ENCODE data around the gene MRPL46.
A peak's percentile ranks its signal among the peaks of the same experiment; 100 is the strongest.
"Not testable (repeated sequence)": the region's sequence is repeated elsewhere in the genome, so short reads cannot be mapped to it uniquely, and the experiment has no call there.

Gene MRPL46

GRCh38 chr15:88477126-88477525, 9.9 kb upstream of the MRPL46 start:
- DNase-seq = no peak

GRCh38 chr15:88476635-88477060, 9.5 kb upstream of the MRPL46 start:
- DNase-seq = no peak

GRCh38 chr15:88473661-88474293, 6.6 kb upstream of the MRPL46 start:
- not testable (repeated sequence) for DNase-seq

GRCh38 chr15:88472225-88472624, 5.0 kb upstream of the MRPL46 start:
- no peak for DNase-seq

DNA sequence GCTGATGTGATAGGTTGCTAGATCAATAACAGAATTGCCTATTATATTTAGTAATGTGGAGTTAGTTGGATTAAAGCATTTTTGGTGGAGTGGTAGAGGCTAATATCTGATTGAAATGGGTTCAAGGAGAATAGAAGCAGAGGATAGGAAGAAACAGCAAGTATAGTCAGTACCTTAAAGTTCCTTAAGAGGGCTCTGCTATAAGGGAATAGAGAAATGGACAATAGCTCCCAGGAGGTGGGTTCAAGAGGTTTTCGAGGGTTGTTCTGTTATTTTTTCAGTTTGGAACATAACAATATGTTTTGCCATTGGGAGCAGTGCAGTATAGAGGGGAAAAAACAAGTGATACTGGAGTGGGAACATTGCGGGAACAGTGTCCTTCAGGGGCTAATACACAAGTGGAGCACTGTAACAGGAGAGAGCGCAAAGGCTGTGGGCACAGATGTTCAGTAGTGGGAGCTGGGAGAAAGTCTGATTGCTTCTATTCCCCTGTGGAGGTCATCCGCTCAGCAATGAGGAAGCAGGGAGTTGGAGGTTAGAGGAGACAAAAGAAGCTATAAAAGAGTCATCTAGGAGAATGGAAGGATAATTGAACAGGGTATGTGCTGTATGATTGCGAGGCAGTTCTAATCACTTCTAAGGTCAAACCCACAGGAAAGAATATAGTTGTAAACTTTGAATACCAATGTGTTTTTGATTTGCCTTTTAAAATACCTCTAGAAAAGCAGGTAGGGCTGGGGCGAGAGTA, 3.6 kb upstream of the MRPL46 start:
- no peak for DNase-seq

GRCh38 chr15:88469321-88469720, 2.1 kb upstream of the MRPL46 start:
- no peak for DNase-seq

DNA sequence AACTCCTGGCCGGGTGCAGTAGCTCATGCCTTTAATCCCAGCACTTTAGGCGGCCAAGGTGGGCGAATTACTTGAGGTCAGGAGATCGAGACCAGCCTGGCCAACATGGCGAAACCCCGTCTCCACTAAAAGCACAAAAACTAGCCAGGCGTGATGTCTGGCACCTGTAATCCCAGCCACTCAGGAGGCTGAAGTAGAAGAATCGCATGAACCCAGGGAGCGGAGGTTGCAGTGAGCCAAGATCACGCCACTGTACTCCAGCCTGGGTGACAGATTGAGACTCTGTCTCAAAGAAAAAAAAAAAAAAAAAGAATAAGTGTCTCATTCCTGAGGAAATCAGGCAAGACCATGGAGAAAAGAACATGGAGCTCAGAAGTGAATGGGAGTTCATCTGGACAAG, 1.5 kb upstream of the MRPL46 start:
- DNase-seq = not testable (repeated sequence)

DNA sequence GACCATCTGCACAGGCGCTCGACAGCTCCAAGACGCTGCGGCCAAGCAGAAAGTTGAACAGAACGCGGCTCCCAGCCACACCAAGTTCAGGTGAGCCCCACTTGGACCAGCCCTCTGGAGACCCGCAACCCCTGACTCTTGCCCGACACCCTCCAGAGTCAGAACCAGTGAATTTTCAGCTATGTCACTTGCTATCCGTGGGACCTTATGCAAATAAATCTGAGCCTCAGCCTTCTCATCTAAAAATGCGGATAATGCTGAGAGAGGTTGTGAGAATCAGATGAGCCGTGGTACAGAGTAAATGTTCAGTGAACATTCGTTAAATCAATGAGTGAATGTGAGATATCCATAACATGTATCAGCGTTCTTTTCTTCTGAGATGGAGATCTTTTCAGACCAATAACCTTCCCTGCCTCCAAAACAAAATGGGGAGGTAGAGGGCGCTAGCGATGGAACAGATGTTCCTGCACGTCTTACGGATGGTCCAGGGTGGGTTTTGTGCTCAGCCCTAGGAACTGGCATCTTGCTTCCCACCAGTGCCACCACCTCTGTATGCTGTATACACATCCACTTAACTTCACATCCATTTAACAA, 844 bp upstream of the MRPL46 start:
- DNase-seq = no peak

- no peak for DNase-seq
Observed at GRCh38 chr15:88465633-88466224, 1.5 kb downstream of the MRPL46 start.

GRCh38 chr15:88463870-88464532, 3.2 kb downstream of the MRPL46 start:
- no peak for DNase-seq

DNA sequence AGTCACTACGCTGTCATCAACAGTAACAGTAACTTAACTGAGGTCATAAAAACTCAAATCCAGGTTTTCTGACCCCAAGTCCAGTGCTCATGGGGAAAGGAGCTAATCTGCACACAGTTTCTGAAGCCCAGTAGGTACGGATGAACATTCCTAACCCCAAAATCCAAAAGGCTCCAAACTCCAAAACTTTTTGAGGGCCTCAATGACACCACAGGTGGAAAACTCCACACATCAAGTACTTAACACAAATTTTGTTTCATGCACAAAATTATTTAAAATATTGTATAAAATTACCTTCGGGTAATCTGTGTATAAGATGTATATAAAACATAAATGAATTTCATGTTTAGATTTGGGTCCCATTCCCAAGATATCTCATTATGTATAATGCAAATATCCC, 10.5 kb downstream of the MRPL46 start:
- DNase-seq = no peak

DNA sequence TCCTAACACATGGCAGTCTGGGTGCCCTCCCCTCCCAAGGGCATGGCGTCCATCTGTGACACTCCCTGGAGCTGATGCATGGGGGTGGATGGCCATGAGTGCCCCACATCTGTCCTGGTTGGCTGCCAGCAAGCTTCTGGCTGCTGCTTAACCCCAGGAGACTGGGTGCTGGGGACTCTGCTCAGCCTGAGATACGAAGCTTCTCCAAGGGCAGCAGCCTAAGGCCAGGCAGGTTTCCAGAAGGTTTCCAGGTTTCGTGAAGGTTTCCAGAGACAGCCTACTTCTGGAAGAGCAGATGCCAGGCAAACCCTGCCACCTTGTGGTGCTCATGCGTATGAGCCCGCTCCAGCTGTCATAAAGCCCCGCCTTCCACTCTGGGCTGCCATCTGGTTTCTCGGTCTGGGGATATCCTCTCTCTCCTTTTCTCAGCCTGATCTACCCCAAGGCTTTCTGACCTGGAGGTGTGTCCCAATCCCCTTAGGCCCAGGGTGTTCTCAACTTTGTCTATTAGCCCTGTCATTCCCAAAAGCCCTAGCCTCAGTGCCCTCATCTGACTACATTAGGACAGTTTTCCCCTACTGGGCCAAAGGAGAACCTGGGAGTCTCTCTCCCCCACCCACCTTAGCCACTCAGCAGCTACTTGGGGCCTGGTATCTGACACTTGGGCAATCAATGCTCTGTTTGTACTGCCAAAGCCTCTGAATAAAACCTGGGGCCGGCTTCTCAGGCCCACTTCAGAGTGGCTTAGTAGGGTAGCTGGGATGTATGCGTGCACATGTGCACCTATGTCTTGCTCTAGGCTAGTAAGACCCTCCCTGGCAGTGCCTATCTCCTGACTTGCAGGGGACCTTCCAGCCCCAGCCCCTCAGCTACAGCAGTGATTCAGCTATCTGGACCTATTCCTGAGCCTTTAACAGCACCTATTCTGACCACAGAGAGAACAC, 12.0 kb downstream of the MRPL46 start:
- DNase-seq = peak; percentile 16 to 29

DNA sequence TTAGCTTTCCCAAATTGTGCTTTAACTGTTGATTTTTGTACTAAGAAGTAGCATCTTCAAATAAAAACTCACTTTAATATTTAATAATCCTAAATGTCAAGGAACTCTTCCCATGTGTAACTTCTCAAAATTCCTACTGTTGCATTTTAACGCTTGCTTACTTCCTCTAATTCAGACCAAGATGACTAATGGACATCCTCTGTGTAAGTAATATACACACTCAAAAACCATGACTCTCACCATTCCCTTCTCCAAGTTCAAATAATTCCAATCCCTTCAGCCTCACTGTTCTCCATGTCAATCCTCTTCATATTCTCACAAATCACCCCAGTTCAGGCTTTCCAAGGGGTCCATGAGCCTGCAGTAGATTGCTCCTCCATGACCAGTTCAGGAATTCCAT, 13.0 kb downstream of the MRPL46 start:
- no peak for DNase-seq

DNA sequence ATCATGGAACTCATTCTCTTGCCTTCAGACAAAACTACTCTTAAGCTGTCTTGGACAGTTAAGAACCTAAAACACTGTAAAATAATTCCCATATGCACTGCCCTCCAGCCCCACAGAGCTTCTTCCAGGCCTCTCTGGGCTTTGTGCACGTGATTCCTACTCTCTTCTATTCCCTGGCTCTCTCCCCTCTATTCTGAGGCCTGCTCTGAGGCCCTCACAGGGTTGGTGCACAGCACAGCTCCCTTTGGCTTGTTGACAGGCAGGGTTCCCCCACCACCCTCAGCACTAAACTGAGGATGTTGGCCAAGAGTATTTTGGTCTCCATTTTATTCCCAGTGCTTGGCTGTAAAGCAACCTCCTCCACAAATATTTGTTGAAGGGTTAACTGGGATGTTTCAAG, 13.5 kb downstream of the MRPL46 start:
- no peak for DNase-seq

DNA sequence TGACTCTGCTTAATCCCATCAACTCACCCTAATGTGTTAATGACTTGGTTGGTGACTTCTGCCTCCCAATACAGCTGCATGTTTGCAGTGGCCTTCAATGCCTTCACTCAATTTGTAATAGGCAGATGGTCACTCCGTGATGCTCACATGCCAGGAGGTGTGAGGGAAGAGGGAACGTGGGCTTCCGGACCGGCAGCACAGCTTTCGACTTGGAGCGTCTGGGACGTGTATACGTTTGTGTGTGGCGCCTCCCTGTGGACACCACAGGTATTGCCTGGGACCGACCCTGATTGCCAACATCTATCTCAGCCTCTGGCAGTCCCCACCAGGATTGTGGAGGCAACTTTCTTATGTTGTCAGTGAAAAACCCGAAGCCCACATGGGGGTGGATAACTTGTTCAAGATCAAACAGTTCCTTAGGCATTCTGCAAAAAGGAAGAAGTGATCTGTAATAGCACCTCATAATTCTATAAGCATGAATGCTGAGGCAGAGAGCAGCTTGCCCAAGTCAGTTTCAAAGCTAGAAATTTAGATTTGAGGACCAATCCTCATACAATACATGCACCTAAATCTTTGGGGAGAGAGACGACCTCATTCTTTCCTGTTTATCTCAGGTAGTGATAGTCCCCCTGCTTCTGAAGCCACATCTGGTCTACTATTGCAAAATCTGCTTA, 16.9 kb downstream of the MRPL46 start:
- DNase-seq = peak; percentile 14 to 59

DNA sequence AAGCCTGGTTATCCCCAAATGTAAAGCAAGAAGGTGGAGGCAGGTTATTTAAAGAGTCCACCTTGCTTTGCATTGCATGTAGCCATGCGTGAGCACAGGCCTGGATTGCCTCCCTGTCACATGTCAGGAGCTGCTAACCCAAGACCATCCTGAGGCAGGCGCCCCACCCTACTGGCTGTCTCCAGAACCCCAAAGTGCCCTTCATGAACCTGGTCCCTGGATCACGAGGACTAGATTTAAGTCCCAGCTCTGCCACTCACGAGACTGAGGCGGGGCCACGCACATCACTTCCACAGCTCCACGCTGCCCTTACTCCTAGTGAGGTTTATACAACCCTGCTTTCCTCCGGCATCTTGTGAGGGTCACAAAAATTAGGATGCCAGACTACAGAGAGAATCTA, 17.6 kb downstream of the MRPL46 start:
- DNase-seq = no peak

- no peak for DNase-seq
Observed at GRCh38 chr15:88448991-88449461, 18.2 kb downstream of the MRPL46 start.

- no peak for DNase-seq
Observed at GRCh38 chr15:88447741-88448140, 19.4 kb downstream of the MRPL46 start.

- DNase-seq = no peak
Observed at GRCh38 chr15:88447206-88447605, 20.0 kb downstream of the MRPL46 start.

DNA sequence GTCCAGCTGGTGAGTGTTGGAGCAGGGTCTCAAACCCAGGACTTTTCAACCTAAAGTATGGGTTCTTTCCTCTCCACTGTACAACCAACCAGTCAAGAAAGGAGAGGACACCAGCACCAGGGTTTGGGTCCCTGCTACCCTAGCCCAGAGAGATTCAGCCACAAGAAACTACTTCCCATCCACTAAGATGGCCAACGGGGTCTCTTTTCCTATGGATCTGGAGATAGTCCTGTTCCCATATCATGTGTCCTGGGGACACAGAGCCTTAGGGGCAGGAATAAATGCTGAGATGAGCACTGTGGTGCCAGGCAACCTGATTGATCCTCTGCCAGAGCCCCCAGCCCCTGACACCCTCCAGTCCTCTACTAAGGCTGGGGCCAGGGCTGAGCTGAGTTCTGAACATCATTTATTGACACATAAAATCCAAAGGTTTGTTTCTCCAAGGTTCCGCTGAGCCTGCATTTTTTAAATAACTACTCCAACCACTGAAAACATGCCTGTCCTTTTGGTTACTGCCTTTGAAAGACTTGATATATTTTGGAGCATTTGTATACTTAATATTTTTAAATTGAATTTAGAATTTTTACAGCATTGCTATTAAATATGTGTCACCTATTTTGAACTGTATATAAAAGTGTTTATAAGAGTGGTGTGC, 26.0 kb downstream of the MRPL46 start:
- no peak for DNase-seq

DNA sequence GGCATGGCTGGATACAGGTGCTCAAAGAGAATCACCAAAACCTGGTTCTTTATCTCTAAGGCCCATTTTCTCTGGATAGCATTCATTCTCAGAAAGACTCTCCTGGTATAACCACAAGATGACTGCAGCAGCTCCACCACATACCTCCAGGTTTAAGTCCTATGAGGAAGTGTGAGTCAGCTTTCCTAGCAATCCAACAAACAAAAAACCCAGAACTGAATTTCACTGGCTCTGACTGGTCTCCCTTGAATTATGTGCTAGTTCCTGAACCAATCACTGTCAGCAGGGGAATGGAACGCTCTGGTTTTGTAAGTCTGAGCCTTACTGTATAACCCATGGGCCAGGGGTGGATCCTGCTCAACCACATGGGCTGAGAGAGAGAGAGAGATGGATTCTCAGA, 27.2 kb downstream of the MRPL46 start:
- DNase-seq = no peak
